Smooth muscle cell (in vitro differentiated cells): ENCODE results near the gene HSFX4. TPM values are rescaled to one million over a fixed set of nuclear protein-coding genes. Genes with fewer than 3 reads are reported as not detected.
"Not testable (repeated sequence)": the region's sequence is repeated elsewhere in the genome, so short reads cannot be mapped to it uniquely, and the experiment has no call there.

ENCODE experiments used
- DNase-seq: peaks from one replicate; lab custom pipeline; 2025; ENCODE audit not compliant: unreplicated experiment; lab: John Stamatoyannopoulos, UW
- H2AFZ ChIP-seq: fragments of 200-600 bp; sonication (generic); 2 replicates; pipeline ENCODE4 v1.6.0; 2016; ENCODE audit warnings: antibody characterized with exemption, low read depth, mild to moderate bottlenecking
- H3F3A ChIP-seq: fragments of 200-600 bp; sonication (generic); 2 replicates; pipeline ENCODE4 v1.6.0; 2017; ENCODE audit warnings: antibody characterized with exemption, low read depth
- H3K27ac ChIP-seq: fragments of 200-600 bp; sonication (generic); 2 replicates; pipeline ENCODE4 v1.5.1; 2016; ENCODE audit warnings: low read depth, mild to moderate bottlenecking
- H3K27me3 ChIP-seq: fragments of 200-600 bp; sonication (generic); 2 replicates; pipeline ENCODE4 v1.6.1; 2016; ENCODE audit warnings: low read depth, mild to moderate bottlenecking
- H3K36me3 ChIP-seq: fragments of 200-600 bp; sonication (generic); 2 replicates; pipeline ENCODE4 v1.5.1; 2016; ENCODE audit warnings: low read depth
- H3K4me1 ChIP-seq: fragments of 200-600 bp; sonication (generic); 2 replicates; pipeline ENCODE4 v1.5.1; 2016; ENCODE audit warnings: low read depth
- H3K4me2 ChIP-seq: fragments of 200-600 bp; sonication (generic); 2 replicates; pipeline ENCODE4 v1.6.0; 2016; ENCODE audit warnings: mild to moderate bottlenecking
- H3K4me3 ChIP-seq: fragments of 200-600 bp; sonication (generic); 2 replicates; pipeline ENCODE4 v1.5.1; 2016; ENCODE audit warnings: mild to moderate bottlenecking
- H3K79me2 ChIP-seq: fragments of 200-600 bp; sonication (generic); 2 replicates; pipeline ENCODE4 v1.6.0; 2016; ENCODE audit warnings: low read depth, mild to moderate bottlenecking
- H3K9ac ChIP-seq: fragments of 200-600 bp; sonication (generic); 2 replicates; pipeline ENCODE4 v1.6.0; 2016; ENCODE audit warnings: low read depth
- H3K9me3 ChIP-seq: fragments of 200-600 bp; sonication (generic); replicated peaks from 2 replicates; pipeline ENCODE4 v1.5.1; 2016; ENCODE audit warnings: low read depth
- H4K20me1 ChIP-seq: fragments of 200-600 bp; sonication (generic); 2 replicates; pipeline ENCODE4 v1.6.0; 2016; ENCODE audit warnings: low read depth
- WGBS: methylation state at CpG from one replicate; pipeline ENCODE4 v1.1.7; 2016; ENCODE audit warnings: low lambda C conversion rate; 5-methylcytosine and 5-hydroxymethylcytosine counted together
- polyA plus RNA-seq: library from polyadenylated mRNA; unstranded; fragments of >200 nt; fragmentation: Nextera tagmentation; extraction: Ambion mirVana; gene quantifications from 2 replicates; pipeline ENCODE4 v1.2.1, GENCODE V29; 2016
- total RNA-seq: library from RNA; depleted of rRNA; stranded (reverse); fragments of >200 nt; gene quantifications from 2 replicates; pipeline ENCODE4 v1.2.3, GENCODE V29; 2014

HSFX4 gene
- total and polyA plus RNA-seq, 2 experiments from 2014 or later: not detected

- not testable (repeated sequence) for H3K9ac ChIP-seq, H3K79me2 ChIP-seq, H3K36me3 ChIP-seq, H4K20me1 ChIP-seq, H3K4me2 ChIP-seq, H2AFZ ChIP-seq, H3K27me3 ChIP-seq, H3F3A ChIP-seq, H3K27ac ChIP-seq, H3K9me3 ChIP-seq, DNase-seq, H3K4me1 ChIP-seq, H3K4me3 ChIP-seq
- WGBS: no CpG with 5 or more reads among the region's 1 CpG
Measured at GRCh38 chrX:149927964-149928258, 1.5 kb upstream of the HSFX4 start.

GRCh38 chrX:149928635-149929034 lies 738 bp upstream of the HSFX4 start:
- not testable (repeated sequence) for H3F3A ChIP-seq, H3K9me3 ChIP-seq, H3K27ac ChIP-seq, H3K4me1 ChIP-seq, H3K4me2 ChIP-seq, H3K36me3 ChIP-seq, H3K27me3 ChIP-seq, H2AFZ ChIP-seq, DNase-seq, H3K9ac ChIP-seq, H4K20me1 ChIP-seq, H3K4me3 ChIP-seq, H3K79me2 ChIP-seq
- 63% methylated on average over 1 of the region's 1 CpG for WGBS

- not testable (repeated sequence) for H3K9ac ChIP-seq, H3K4me1 ChIP-seq, H3K4me3 ChIP-seq, H4K20me1 ChIP-seq, H3K27me3 ChIP-seq, H3K27ac ChIP-seq, H3K4me2 ChIP-seq, H3K79me2 ChIP-seq, H2AFZ ChIP-seq, H3K9me3 ChIP-seq, H3K36me3 ChIP-seq, DNase-seq, H3F3A ChIP-seq
- WGBS: 74% methylated on average over 2 of the region's 4 CpGs
Measured at GRCh38 chrX:149931355-149931754, 2.0 kb downstream of the HSFX4 start.

GRCh38 chrX:149932150-149932549 lies 2.8 kb downstream of the HSFX4 start:
- not testable (repeated sequence) for H3K4me2 ChIP-seq, H2AFZ ChIP-seq, H3F3A ChIP-seq, H3K9me3 ChIP-seq, H4K20me1 ChIP-seq, DNase-seq, H3K27ac ChIP-seq, H3K27me3 ChIP-seq, H3K4me3 ChIP-seq, H3K79me2 ChIP-seq, H3K36me3 ChIP-seq, H3K9ac ChIP-seq, H3K4me1 ChIP-seq
- 86% methylated on average over 2 of the region's 2 CpGs for WGBS

GRCh38 chrX:149932970-149933369 lies 3.6 kb downstream of the HSFX4 start:
- H3K79me2 ChIP-seq, H3K27ac ChIP-seq, H3K4me3 ChIP-seq, H3K9me3 ChIP-seq, H3K36me3 ChIP-seq, H3F3A ChIP-seq, H3K27me3 ChIP-seq, H3K4me1 ChIP-seq, DNase-seq, H4K20me1 ChIP-seq, H3K9ac ChIP-seq, H3K4me2 ChIP-seq, H2AFZ ChIP-seq: not testable (repeated sequence)
- WGBS: 67% methylated on average over 1 of the region's 5 CpGs

GRCh38 chrX:149933547-149933946 lies 4.2 kb downstream of the HSFX4 start:
- not testable (repeated sequence) for H3K4me3 ChIP-seq, H3K4me1 ChIP-seq, DNase-seq, H3K4me2 ChIP-seq, H3K36me3 ChIP-seq, H3F3A ChIP-seq, H3K27me3 ChIP-seq, H3K9me3 ChIP-seq, H2AFZ ChIP-seq, H3K27ac ChIP-seq, H3K9ac ChIP-seq, H4K20me1 ChIP-seq
- WGBS: 92% methylated on average over 17 of the region's 21 CpGs
- H3K79me2 ChIP-seq: peaks cover 10% of the 10 kb centered on the region

GRCh38 chrX:149937328-149937727 lies 8.0 kb downstream of the HSFX4 start:
- H3K36me3 ChIP-seq, H4K20me1 ChIP-seq, DNase-seq, H3K4me1 ChIP-seq, H3F3A ChIP-seq, H3K27me3 ChIP-seq, H3K9me3 ChIP-seq, H2AFZ ChIP-seq: not testable (repeated sequence)
- Histone ChIP-seq H3K79me2 (peaks cover 10% of the 10 kb centered on the region), H3K4me3 (peak overlapping the region; percentile 64), H3K9ac (peak overlapping the region; percentile 96), H3K27ac (peak overlapping the region; percentile 96), H3K4me2 (peak overlapping the region; percentile 87)
- 69% methylated on average over 5 of the region's 5 CpGs for WGBS
